HTR-8/SVneo (cell line): ENCODE results near the gene AGPAT4.
"Not testable (repeated sequence)": the region's sequence is repeated elsewhere in the genome, so short reads cannot be mapped to it uniquely, and the experiment has no call there.

ENCODE experiments used
- DNase-seq: peaks from one replicate; pipeline ENCODE4 v3.0.0; 2011; ENCODE audit warnings: low spot score, mixed read lengths; ENCODE audit not compliant: insufficient read length
- FAIRE-seq: peaks from 2 replicates; lab custom pipeline; 2011; peaks lifted over from hg19 to GRCh38; lab: Jason Lieb, UNC

AGPAT4 gene

GRCh38 chr6:161128680-161129196, 145.1 kb downstream of the AGPAT4 start:
- DNase-seq (no peak), FAIRE-seq (no peak)

DNA sequence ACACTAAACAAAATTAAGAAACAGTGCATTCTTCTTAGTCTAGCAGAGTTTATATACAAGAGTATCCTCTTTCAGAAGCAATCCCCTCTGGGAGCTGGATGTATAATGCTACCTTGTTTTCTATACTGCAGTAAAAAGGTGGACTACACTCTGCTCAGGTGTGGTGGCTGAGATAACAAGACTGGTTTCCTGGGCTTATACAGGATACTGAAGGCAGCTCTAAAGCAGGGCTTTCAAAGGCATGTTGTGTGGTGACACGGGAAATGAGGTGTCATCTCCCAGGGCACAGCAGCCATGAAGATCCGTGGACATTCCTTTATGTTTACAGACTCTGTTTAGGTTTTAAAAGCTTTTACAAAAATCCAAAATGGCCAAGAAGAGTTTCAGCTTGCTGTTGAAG, 145.6 kb downstream of the AGPAT4 start:
- no peak for FAIRE-seq
- DNase-seq = no peak

- FAIRE-seq (no peak), DNase-seq (no peak)
Measured at GRCh38 chr6:161127071-161127740, 146.7 kb downstream of the AGPAT4 start.

- DNase-seq (no peak), FAIRE-seq (no peak)
Measured at GRCh38 chr6:161125591-161125990, 148.3 kb downstream of the AGPAT4 start.

DNA sequence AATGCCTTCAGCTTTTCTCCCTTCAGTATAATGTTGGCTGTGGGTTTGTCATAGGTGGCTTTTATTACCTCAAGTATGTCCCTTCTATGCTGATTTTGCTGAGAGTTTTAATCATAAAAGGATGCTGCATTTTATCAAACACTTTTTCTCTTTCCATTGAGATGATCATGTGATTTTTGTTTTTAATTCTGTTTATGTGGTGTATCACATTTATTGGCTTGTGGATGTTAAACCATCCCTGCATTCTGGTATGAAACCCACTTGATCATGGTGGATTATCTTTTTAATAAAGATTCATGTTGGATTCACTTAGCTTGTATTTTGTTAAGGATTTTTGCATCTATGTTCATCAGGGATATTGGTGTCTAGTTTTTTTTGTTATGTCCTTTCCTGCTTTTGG, 150.5 kb downstream of the AGPAT4 start:
- not testable (repeated sequence) for DNase-seq, FAIRE-seq

DNA sequence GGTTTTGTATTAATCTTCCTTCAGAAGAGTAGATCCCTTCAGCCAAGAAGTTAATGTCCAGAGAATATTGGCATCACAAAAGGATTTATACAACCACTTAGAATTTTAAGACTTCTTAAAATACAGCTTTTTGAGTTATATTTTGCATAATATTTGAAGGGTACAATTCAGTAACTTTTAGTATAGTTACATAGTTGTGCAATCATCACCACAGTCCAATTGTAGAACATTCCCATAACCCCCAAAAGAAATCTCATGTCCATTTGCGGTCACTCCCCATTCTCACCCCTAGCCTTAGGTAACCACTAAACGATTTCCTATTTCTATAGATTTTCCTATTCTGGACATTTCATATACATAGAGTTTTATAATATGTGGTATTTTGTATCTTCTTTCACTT, 155.9 kb downstream of the AGPAT4 start:
- DNase-seq = no peak
- FAIRE-seq = no peak

- DNase-seq (no peak), FAIRE-seq (no peak)
Measured at GRCh38 chr6:161117308-161117707, 156.6 kb downstream of the AGPAT4 start.

- DNase-seq (no peak), FAIRE-seq (no peak)
Measured at GRCh38 chr6:161116554-161116953, 157.3 kb downstream of the AGPAT4 start.

DNA sequence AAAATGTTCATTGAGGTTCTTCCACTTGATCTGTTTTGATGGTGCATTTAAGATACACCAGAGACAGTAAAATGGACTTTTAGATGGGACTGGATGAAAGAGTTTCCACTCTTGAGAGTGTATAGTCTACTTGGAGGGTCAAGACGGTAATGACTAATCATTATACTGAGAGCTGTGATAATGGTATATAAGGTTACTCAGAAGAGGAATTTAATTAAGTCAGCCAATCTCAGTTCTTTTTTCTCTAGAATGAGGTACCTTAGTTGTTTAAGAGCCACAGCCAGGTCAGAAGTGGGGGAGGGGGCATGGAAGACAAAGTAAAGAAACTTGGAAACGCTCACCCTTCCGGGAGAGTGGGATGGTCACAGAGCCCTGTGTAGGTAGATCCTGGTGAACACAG, 158.4 kb downstream of the AGPAT4 start:
- DNase-seq = no peak
- no peak for FAIRE-seq

DNA sequence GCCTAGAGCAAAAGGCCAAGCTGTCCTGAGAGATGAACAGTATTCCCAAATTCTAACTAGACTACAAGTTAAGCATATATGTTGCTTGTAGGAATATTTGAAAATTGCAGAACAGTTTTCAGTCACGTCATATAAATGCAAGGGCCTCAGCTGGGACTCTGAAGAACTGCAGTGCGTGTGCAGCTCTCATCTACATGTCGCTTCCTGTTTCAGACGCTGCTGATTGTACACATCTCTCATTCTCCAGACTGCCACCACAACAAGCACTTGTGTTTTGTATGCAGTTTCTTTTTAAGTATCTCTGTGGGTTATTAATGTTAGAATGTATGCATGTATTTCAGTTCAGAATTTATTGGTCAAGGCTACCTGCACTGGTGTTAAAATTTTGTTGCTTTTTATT, 162.6 kb downstream of the AGPAT4 start:
- DNase-seq (no peak), FAIRE-seq (no peak)

- DNase-seq = no peak
Measured at GRCh38 chr6:161110028-161110779, 163.7 kb downstream of the AGPAT4 start.

DNA sequence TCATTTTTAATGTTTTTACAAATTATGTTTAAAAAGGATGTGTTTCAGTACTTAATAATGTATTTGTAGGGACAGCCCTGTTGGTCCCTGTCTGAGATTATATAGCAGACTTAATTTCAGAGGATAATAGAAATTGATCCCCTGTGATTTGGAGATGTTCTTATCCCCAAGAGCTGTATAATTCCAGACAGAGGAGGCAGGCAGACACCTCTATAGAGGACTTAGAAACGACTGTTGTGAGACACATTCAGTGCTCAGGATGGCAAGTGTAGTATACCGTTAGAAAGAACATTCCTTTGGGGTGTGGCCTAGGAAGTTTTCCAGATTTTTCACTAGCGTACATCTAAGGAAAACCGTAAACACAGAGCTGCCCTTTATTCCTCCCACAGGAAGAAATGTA, 164.5 kb downstream of the AGPAT4 start:
- FAIRE-seq (no peak), DNase-seq (no peak)

More at GRCh38 chr6:161110028-161110779, 163.7 kb downstream of the AGPAT4 start:
- no peak for FAIRE-seq

DNA sequence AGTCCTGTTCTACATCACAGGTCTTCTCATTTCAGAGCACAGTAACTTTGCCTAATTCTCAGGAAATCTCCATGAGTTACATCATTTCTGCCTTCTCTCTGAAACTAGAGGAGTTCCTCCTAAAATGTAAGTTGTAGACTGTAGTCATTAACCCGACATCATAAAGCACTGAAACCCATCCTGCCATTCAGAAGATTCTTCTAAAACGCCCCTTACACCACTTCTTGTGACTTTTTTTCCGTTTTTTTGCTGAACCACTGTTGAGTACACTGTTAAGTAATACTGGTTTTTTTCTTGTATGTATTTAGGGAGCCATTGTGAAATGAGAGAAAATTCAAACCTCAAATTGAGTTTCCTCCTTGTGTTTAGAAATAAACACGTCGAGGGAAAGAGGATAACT, 164.9 kb downstream of the AGPAT4 start:
- FAIRE-seq (no peak), DNase-seq (no peak)

GRCh38 chr6:161107779-161108730, 165.8 kb downstream of the AGPAT4 start:
- DNase-seq = no peak

GRCh38 chr6:161105408-161105807, 168.5 kb downstream of the AGPAT4 start:
- DNase-seq = no peak
- no peak for FAIRE-seq

More at GRCh38 chr6:161107779-161108730, 165.8 kb downstream of the AGPAT4 start:
- no peak for FAIRE-seq

- DNase-seq (no peak), FAIRE-seq (no peak)
Measured at GRCh38 chr6:161104966-161105365, 168.9 kb downstream of the AGPAT4 start.

GRCh38 chr6:161103475-161103874, 170.4 kb downstream of the AGPAT4 start:
- DNase-seq = no peak

GRCh38 chr6:161101517-161101916, 172.3 kb downstream of the AGPAT4 start:
- FAIRE-seq (no peak), DNase-seq (no peak)

More at GRCh38 chr6:161103475-161103874, 170.4 kb downstream of the AGPAT4 start:
- FAIRE-seq = no peak

- DNase-seq (no peak), FAIRE-seq (no peak)
Measured at GRCh38 chr6:161100072-161100471, 173.8 kb downstream of the AGPAT4 start.

GRCh38 chr6:161095916-161096315, 177.9 kb downstream of the AGPAT4 start:
- FAIRE-seq (no peak), DNase-seq (no peak)
